Measurements from ENCODE around the gene XPR1.
"Not testable (repeated sequence)": the region's sequence is repeated elsewhere in the genome, so short reads cannot be mapped to it uniquely, and the experiment has no call there.

DNA sequence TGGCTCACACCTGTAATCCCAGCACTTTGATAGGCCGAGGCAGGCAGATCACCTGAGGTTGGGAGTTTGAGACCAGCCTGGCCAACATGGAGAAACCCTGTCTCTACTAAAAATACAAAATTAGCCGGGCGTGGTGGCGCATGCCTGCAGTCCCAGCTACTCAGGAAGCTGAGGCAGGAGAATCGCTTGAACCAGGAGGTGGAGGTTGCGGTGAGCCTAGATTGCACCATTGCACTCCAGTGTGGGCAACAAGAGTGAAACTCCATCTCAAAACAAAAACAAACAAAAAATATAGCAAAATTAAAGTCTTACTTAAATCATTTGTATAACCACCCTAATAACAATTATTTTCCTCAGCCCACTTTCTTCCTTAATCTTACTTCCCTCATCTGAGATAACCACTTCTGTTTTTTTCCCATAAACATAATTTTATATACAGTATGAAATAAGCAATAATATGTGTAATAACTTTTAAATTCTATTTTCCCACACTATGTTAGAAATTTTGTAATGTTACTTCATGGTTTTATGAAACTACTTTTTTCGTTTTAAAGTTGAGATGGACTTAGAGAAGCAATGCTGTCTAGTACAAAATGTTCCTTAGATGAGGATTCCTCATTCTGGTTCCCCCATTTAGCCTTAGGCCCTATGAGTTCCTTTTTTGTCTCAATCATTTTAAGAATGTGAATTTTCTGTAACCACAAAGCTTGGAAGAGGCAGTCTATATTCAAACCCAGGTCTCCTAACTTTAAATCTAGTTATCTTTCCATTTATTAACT, 226.3 kb downstream of the XPR1 start:
- not testable (repeated sequence) for TF ChIP-seq CTCF, POLR2A, EP300 (IDR thresholded peaks at IDR 0.05)
